Fibroblast of the conjunctiva (primary cell): Measurements from ENCODE around the gene COPG2.
"Not testable (repeated sequence)": the region's sequence is repeated elsewhere in the genome, so short reads cannot be mapped to it uniquely, and the experiment has no call there.

Source experiments
- DNase-seq: peaks from one replicate; pipeline ENCODE4 v3.0.0-alpha.2; 2010; ENCODE audit warnings: low read depth

The COPG2 gene

DNA sequence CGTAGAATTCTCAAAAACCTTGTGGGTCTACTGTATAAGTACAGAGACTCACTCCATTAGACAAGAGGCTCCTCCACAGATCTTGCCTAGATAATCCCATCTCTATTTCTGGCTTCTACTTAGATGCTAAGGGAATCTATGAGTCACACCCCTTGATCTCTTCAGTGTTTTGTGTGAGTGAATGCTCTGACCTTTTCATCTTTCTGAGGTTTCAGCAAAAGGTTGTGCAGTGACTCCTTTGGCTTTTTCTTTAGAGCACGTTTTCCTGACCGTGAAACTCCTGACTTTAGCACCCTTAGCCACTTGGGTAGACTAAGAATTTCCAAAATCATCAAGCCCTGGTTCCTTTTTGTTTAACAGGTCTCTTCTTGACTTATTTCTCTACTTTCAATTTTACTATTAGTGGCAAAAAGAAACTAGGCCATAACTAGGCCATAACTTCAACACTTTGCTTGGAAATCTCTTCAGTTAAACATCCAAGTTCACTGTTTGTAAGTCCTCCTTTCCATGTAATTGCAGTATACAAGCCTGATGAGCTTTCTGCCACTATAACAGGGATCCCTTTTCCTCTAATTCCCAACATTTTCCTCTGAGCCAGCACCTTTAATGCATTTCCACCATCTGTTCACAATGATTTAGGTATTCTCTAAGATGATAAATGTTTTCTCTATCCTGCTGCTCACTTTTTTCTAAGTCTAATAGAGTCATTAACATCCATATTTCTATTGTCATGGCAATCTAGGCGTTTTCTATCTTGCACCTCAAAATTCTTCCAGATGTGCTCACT lies 19.4 kb downstream of the COPG2 start:
- DNase-seq, result no peak

DNA sequence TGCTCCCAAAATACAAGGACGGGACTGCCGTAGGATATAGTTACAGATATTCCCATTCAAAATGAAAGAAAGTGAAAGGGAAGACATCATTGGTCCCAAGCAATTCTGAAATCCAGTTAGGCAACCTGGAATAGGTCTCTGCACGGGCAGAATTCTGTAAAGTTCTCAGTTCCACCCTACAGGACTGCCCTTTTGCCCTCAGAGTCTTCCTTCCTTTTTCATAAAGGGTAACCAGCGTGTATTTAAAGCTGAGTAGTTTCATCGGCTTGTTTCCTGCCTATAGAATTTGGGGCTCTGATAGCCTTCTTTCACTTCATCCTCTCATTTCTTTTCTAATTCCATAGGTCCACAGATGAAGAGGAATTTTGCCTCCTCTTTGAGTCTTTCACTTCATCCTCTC lies 20.0 kb downstream of the COPG2 start:
- DNase-seq, result no peak

DNA sequence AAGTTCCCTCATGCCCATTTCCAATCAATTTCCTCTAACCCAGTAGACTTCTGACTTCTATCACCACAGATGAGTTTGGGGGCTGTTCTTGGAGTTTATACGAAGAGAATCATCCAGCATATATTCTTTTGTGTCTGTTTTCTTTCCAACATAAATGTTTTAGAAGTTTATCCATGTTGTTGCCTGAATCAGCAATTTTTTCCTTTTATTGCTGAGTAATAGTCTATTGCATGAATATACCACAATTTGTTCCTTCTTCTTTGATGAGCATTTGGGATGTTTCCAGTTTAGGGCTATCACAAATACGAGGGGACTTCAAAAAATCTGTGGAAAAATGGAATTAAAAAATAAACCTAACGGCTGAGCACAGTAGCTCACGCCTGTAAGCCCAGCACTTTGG lies 26.2 kb downstream of the COPG2 start:
- DNase-seq, result no peak

DNA sequence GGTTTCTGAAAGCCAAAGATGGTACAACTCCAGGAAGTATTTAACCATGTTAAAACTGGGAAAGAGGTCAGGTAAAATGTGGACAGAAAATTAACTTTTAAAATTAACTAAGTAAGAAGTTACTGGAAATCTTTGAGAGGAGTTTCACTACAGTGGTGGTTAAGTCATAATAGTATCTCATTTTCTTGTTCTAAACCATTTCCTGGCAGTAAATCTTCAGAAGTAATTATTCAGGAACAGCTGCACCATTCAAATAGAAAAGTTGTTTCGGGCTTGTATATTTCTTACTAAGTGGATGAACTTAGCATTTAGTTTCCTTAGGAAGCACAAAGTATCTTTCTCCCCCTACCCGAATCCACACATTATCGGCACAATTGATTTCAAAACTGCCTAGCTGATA lies 27.1 kb downstream of the COPG2 start:
- DNase-seq, result no peak

DNA sequence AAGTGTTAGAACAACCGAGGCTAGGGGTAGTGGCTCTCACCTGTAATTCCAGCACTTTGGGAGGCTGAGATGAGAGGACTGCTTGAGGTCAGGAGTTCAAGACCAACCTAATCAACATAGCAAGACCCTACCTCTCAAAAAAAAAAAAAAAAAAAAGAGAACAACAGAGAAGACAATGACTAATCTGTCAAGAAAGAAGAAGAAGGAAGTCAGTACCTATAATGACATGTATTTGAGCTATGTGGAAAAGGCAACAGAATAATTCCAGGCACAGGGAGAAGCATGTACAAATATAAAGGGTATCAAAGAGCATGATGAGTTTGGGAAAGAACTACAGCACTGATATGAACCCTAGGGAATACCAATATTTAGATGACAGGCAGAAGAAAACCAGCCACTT lies 27.5 kb downstream of the COPG2 start:
- no peak for DNase-seq

DNA sequence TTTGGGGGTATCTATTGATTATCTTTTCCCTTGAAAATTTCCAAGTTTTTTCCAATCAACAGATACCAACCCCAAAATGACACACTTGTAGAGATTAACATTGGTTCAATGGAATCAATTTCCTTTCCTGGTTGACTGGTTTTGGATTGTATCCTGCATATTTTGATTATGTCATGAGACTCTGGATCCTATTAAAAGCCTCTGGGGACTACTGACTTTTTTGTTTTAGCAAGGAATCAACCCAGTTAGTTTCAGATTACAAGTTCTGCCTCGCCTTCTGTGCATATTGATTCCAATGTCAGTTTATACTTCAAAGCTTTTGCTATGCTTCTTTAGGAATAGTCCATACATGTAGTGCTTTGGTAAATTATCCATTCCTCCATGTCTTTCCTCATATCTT lies 29.2 kb downstream of the COPG2 start:
- no peak for DNase-seq

DNA sequence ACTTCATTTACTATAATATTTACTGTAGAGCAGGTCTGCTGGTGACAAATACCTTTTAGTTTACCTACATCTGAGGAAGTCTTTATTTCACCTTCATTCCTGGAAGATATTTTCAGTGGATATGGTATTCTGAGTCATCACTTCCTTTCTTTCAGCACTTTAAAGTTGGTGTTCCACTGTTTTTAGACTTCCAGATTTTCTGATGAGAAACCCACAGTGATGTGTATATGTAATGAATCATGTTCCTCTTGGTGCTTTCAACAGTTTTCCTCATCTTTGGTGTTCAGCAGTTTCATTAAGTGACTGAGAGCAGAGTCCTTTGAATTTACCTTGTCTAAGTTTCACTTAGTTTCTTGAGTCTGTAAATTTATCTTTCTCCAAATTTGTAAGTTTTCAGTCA lies 36.4 kb downstream of the COPG2 start:
- DNase-seq, result no peak

DNA sequence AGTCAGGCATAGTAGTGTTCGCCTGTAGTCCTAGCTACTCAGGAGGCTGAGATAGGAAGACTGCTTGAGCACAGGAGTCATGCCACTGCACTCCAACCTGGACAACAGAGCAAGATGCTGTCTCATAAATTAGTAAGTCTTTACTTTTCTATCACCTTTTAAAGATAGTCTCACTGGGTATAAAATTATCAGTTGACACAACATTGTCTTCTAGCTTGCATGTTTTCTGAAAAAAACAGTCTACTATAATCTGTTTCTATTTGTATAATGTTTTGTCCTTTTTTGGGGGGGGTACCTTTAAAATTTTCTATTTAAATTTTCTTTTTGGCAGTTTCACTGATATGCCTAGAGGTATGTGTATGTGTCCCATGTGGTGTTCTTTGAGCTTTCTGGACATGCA lies 39.6 kb downstream of the COPG2 start:
- DNase-seq, result no peak

DNA sequence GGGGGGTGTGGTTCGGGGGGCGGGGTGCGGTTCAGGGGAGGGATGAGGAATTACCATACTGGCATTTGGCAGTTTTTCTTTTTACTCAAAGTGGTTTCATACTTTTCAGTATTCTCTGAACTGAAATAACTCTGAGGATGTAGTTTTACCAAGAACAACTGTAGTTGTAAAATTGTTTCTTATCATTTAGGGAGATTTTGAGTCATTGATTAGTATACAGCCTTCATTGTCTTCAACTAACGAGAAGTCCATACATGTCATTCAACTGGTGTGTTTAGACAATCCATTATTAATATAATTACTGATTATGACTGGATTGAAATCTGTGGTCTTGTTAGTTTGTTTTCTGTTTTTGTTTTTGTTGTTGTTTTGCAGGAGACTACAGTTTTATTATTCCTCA lies 40.8 kb downstream of the COPG2 start:
- DNase-seq, result no peak

DNA sequence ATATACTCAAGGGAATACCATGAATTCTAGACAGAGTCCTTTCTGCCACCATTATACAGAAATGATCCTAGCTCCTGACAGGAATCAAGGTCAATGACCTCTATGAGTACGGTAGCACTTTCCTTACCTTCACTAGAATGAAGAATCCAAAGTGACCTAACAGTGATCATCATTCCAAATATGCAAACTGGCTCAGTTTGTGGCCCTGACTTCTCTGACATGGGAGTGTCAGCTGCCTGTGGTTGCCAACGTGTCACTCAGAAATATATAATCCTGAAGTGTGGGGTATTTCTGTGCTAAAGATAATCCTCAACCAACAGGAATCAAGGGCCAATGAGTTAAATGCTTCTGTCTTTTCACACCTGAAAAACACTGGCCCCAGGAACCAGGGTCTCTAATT lies 45.7 kb downstream of the COPG2 start:
- no peak for DNase-seq

DNA sequence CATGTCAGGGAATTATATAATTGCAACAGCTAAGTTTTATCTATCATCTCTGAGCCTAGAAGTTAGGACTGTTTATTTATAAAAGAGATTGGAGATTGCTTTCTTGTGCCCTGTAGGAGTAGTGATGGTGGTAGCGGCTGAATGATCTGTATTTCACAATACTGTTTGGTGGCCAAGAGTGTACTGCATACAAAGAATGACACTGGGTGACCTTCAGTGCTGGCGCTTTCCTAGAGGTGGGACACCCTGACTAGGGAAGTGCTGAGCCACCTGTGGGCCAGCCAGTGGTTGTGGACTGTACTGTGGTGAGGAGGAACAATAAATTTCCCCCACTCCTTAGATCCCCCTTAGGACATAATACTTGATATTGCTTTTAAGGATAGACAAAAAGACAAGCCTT lies 53.0 kb downstream of the COPG2 start:
- no peak for DNase-seq

DNA sequence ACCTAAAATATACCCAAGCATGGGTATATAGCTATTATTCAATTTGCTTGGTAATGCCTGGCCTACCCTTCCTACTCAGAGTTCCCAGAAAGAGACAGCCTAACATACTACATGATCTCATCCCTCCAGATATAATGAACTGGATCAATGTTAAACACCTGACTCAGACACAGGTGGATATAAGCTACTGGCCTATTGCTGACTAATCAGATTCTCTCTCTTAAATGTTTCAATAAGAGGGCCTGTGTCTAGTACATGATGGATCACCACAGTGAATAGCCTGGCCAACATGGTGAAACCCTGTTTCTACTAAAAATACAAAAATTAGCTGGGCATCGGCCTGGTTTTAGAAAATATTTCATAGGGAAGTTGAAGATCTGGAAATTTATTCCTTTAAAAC lies 54.1 kb downstream of the COPG2 start:
- DNase-seq, result no peak

DNA sequence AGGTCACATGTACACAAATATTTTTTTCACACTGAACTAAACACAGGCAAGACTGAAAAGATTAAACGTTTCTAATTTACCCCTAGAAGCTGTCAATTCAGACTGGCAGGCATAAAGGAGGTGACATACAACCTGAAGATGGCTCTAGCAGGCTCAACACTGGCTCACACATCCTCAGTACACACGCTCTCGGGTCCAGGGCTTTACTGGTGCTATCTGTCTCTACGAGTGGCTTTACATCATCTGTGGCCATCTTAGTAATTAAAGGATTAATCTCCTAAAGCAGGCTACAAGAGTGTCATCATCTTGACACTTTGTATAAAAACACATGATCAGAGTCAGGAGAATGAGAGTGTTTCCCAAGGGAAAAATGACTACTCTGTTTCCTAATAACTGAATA lies 57.3 kb downstream of the COPG2 start:
- no peak for DNase-seq

DNA sequence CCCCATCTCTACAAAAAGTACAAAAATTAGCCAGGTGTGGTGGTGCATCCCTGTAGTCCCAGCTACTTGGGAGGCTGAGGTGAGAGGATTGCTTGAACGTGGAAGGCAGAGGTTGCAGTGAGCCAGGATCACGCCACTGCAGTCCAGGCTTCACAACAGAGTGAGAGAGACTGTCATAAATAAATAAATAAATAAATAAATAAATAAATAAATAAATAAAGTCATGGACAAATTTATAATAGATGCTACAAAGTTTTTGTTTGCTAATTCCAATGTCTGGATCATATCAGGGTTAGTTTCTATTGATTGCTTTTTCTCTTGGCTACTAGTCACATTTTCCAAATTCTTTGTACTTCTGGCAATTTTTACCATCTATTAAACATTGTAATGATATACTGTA lies 61.5 kb downstream of the COPG2 start:
- not testable (repeated sequence) for DNase-seq

DNA sequence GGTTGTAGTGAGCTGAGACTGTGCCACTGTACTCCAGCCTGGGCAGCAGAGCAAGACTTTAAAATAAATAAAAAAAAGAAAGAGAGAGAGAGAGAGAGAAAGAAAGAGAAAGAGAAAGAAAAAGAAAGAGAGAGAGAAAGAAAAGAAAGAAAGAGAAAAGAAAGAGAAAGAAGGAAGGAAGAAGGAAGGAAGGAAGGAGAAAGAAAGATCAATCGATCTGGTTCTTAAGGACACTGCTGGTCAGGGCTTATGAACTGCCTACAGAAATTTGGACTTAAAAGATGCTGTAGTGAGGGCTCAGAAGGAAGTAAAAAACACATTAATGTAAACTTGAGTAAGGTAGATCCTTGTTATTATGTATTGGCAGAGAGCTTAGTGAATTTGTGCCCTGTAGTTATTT lies 62.4 kb downstream of the COPG2 start:
- no peak for DNase-seq

DNA sequence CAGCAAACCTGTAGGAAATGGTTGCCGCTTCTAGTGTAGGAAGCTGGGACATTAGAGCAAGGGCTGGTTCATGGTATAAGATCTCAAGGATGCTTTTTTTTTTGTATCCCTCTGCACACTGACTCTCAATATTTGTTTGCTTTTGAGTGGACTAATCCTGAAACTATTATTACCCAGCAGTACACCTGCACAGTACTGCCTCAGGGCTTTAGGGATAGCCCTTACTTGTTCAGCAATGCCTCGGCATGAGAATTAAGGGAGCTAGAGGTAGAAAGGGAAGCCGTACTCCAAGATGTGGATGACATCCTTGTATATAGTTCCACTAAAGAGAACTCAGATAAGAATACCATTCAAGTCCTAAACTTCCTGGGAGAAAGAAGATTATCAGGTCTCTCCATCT lies 70.5 kb downstream of the COPG2 start:
- DNase-seq, result no peak

DNA sequence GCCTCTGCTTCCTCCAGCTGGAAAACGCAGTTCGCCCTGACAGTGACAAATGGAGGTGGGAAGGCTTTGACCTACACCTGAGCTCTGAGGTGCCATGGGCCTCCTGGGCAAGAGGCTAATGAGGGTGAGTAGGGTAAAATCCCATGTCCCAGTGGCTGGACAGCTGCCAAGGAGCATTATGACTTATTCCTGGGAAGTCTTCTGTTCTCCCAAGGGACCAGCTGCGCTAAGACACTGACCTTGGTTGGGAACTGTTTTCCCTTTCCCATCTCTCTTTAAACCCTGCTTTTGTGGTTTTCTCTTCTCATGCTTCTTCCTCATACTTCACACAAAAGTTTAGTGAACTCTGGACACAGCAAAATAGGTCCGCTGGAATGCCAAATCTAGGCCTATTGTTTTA lies 72.6 kb downstream of the COPG2 start:
- no peak for DNase-seq

DNA sequence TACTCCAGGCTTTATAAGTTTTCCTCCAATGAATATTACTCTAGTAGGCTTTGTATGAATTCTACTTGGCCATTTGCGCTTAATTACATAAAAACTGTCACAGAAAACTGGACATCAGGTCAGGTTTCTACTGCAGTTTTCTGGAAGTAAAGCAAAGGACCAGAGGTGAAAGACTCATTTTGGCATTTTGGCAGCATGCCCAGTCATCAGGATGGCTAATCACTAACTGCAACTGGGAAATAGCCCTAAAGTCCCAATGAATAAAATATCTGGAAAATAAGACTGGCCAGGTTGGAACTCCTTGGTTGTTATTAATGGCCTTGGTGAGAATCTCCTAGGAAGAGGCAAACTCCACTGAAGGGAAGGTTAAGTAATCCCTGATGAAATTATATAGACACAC lies 75.5 kb downstream of the COPG2 start:
- no peak for DNase-seq

DNA sequence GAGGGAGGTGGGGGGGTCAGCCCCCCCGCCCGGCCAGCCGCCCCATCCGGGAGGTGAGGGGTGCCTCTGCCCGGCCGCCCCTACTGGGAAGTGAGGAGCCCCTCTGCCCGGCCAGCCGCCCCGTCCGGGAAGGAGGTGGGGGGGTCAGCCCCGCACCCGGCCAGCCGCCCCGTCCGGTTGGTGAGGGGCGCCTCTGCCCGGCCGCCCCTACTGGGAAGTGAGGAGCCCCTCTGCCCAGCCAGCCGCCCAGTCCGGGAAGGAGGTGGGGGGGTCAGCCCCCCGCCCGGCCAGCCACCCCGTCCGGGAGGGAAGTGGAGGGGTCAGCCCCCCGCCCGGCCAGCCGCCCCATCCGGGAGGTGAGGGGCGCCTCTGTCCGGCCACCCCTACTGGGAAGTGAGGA lies 77.1 kb downstream of the COPG2 start:
- not testable (repeated sequence) for DNase-seq

DNA sequence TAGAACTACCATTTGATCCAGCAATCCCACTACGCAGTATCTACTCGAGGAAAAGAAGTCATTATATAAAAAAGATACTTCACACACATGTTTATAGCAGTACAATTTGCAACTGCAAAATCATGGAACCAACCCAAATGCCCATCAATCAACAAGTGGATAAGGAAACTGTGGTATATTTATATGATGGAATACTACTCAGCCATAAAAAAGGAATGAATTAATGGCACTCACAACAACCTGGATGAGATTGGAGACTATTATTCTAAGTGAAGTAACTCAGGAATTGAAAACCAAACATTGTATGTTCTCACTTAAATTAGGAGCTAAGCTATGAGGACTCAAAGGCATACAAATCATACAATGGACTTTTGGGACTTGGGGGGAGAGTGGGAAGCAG lies 82.6 kb downstream of the COPG2 start:
- DNase-seq, result not testable (repeated sequence)

DNA sequence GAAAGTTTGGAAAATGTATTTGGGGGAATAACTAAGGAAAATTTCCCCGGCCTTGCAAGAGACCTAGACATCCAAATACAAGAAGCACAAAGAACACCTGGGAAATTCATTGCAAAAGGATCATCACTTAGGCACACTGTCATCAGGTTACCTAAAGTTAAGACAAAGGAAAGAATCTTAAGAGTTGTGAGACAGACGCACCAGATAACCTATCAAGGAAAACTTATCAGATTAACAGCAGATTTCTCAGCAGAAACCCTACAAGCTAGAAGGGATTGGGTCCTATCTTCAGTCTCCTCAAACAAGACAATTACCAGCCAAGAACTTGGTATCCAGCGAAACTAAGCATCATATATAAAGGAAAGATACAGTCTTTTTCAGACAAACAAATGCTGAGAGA lies 93.4 kb downstream of the COPG2 start:
- DNase-seq, result not testable (repeated sequence)

DNA sequence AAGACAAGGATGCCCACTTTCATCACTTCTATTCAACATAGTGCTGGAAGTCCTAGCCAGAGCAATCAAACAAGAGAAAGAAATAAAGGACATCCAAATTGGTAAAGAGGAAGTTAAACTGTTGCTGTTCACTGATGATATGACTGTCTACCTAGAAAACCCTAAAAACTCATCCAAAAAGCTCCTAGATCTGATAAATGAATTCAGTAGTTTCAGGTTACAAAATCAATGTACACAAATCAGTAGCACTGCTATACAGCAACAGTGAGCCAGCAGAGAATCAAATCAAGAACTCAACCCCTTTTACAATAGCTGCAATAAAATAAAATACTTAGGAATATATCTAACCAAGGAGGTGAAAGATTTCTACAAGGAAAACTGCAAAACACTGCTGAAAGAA lies 98.4 kb downstream of the COPG2 start:
- DNase-seq, result not testable (repeated sequence)

DNA sequence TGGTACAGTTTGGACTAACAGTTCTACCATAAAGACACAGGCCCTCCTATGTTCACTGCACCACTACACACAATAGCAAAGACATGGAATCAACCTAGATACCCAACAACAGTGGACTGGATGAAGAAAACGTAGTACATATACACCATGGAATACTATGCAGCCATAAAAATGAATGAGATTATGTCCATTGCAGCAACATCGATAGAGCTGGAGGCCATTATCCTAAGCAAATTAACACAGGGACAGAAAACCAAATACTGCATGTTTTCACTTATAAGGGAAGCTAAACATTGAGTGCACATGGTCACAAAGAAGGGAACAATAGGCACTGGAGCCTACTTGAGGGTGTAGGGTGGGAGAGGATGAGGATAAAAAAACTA lies 101.7 kb downstream of the COPG2 start:
- DNase-seq, result no peak

DNA sequence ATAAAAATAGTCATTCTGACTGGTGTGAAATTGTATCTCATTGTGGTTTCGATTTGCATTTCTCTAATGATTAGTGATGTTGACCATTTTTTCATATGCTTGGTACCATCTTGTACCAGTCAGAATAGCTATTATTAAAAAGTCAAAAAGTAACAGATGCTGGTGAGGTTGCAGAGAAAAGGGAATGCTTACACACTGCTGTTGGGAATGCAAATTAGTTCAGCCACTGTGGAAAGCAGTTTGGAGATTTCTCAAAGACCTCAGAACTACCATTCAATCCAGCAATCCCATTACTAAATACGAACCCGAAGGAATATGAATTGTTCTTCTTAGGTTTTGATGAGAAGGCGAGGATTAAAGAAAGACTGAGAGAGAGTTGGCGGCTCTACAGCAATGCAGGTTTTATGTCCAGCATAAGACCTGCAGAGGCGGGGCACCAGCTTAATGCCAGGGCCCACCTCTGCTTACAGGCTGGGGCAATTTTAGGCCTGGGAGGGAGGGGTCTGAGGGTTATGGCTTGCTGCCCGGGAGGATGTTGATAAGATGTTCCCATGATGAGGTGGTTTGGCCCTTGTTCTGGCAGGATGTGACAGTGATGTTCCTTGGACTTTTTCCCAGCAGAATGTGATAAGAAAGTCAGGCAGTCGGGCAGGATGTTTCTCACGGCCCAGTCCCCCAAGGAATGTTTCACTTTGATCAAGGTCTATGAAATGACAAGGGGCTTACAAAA lies 102.2 kb downstream of the COPG2 start:
- no peak for DNase-seq
